ENCODE results near the gene VSIG8. TPM values are rescaled to one million over a fixed set of nuclear protein-coding genes. Genes with fewer than 3 reads are reported as not detected.

The VSIG8 gene
- total RNA-seq, 1 experiment from 2014 or later, result not detected

DNA sequence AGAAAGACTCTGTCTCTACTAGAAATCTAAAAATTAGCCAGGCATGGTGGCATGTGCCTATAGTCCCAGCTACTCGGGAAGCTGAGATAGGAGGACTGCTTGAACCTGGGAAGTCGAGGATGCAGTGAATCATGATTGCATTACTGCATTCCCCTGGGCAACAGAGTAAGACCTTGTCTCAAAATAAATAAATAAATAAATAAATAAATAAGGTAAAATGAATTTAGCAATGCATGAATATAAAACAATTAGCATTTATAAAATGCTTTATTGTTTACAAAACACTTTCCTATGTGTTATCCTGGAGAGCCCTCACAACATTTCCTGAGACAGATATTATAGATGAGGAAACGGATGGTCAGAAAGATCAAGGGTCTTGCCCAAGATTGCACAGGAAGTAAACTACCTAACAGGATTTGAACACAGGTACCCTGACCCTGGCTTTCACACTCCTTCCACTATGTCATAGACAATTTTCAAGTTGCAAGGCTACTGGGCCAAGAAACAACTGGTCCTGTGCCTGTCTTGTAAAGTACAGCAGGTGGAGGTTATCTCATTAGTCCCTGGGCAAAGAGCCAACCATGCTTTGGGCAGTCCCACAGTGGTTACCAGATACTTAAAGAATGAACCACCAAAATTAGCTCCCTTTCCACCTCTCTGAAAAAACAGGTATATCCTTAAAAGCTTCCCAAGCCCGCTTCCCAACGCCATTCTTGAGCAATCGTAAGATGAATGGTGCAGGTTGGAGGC, 15.4 kb upstream of the VSIG8 start (continued):
- TF ChIP-seq, protein P1, sequence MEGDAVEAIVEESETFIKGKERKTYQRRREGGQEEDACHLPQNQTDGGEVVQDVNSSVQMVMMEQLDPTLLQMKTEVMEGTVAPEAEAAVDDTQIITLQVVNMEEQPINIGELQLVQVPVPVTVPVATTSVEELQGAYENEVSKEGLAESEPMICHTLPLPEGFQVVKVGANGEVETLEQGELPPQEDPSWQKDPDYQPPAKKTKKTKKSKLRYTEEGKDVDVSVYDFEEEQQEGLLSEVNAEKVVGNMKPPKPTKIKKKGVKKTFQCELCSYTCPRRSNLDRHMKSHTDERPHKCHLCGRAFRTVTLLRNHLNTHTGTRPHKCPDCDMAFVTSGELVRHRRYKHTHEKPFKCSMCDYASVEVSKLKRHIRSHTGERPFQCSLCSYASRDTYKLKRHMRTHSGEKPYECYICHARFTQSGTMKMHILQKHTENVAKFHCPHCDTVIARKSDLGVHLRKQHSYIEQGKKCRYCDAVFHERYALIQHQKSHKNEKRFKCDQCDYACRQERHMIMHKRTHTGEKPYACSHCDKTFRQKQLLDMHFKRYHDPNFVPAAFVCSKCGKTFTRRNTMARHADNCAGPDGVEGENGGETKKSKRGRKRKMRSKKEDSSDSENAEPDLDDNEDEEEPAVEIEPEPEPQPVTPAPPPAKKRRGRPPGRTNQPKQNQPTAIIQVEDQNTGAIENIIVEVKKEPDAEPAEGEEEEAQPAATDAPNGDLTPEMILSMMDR (IDR thresholded peaks at IDR 0.05 in 2 of 3, conservative IDR thresholded peaks at IDR 0.05 in 1 of 3; ENCODE audit: borderline replicate concordance in 1 of 3, insufficient read depth in 1 of 3, low read depth in 2 of 3, low read length in 2 of 3), result no peak
- TF ChIP-seq ELF1 (IDR thresholded peaks at IDR 0.05; ENCODE audit: borderline replicate concordance, low read depth), result no peak
- TF ChIP-seq SP1 (IDR thresholded peaks at IDR 0.05; ENCODE audit: low read depth), result no peak
- TF ChIP-seq, protein P2, sequence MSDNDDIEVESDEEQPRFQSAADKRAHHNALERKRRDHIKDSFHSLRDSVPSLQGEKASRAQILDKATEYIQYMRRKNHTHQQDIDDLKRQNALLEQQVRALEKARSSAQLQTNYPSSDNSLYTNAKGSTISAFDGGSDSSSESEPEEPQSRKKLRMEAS (IDR thresholded peaks at IDR 0.05), result no peak

DNA sequence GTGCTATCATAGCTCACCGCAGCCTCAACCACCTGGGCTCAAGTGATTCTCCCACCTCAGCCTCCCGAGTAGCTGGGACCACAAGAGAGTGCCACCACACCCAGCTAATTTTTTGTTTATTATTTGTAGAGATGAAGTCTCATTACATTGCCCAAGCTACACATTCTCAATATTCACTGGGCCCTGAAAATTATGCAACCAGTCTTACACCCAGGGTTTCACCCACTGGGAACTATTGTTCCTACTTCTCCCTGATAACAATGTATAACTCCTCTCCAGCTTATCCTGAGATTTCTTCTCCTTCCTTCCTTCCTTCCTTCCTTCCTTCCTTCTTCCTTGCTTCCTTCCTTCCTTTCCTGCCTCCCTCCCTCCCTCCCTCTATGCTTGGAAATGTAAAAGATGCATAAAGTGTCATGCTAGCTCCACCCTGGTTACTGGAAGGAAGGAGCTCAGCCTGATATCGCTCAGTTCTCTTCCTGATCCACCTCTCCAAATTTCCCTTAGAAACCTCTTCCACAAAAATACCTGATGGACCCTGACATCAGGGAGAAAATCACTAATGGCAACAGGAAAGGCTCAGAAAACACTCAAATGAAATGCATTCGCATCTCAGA, 11.2 kb upstream of the VSIG8 start:
- no peak for DNase-seq (ENCODE audit: low read depth, low spot score)
- H3K9me3 ChIP-seq (ENCODE audit: control insufficient read depth in 1 of 2, insufficient read depth in 1 of 2, low read depth in 1 of 2, low read length in 2 of 2), result no peaks in the 10 kb centered on the region
- H3K79me2 ChIP-seq (ENCODE audit: insufficient read depth, low read length), result no peaks in the 10 kb centered on the region
- H3K27me3 ChIP-seq (ENCODE audit: insufficient read depth, low read length), result no peaks in the 10 kb centered on the region
- no peak overlapping the region for H3K4me3 ChIP-seq (replicated peaks in 1 of 2; ENCODE audit: low read depth in 1 of 2, low read length in 2 of 2)
- peaks cover 14 to 29% of the 10 kb centered on the region in 2 experiments for H3K4me1 ChIP-seq (ENCODE audit: control insufficient read depth in 1 of 2, insufficient read depth in 2 of 2, low read length in 2 of 2)
- no peaks in the 10 kb centered on the region for H3K36me3 ChIP-seq (ENCODE audit: control insufficient read depth in 1 of 2, insufficient read depth in 2 of 2, low read length in 2 of 2)
- H3K9me2 ChIP-seq (ENCODE audit: insufficient read depth), result no peaks in the 10 kb centered on the region
- no TSS peak for BruUV-seq (replicated peaks)
- H3K9ac ChIP-seq (ENCODE audit: low read length), result no peak overlapping the region
- POLR2A ChIA-PET, result no interaction called here
- RAD21 ChIA-PET (ENCODE audit: low non-redundant PET in 1 of 2, low total read pairs in 2 of 2, uncharacterized antibody in 2 of 2, unreplicated experiment in 2 of 2), result no interaction called here
- H4K20me1 ChIP-seq (ENCODE audit: insufficient read depth), result no peaks in the 10 kb centered on the region
- no peak overlapping the region for H2AFZ ChIP-seq (ENCODE audit: low read depth, low read length, poor library complexity, severe bottlenecking)
- TF ChIP-seq ELF1 (IDR thresholded peaks at IDR 0.05; ENCODE audit: borderline replicate concordance, low read depth), result no peak
- no peak for TF ChIP-seq ZFX (IDR thresholded peaks at IDR 0.05)
- TF ChIP-seq, protein P2 (IDR thresholded peaks at IDR 0.05), result no peak
- TF ChIP-seq FOSL1 (IDR thresholded peaks at IDR 0.05; ENCODE audit: low read depth), result no peak
- no peak for TF ChIP-seq CEBPB (IDR thresholded peaks at IDR 0.05; ENCODE audit: low read depth)
- no peak for TF ChIP-seq TCF7L2 (IDR thresholded peaks at IDR 0.05; ENCODE audit: borderline replicate concordance, extremely low read depth, insufficient read depth, insufficient read length)
- TF ChIP-seq JUND (IDR thresholded peaks at IDR 0.05), result no peak
- TF ChIP-seq EZH2 (IDR thresholded peaks at IDR 0.05), result no peak
- CTCF ChIA-PET, result interaction anchor here (1.6 to 1.9 kb wide), 2 partner anchors 76 to 134 kb away, joined by 5 to 10 read pairs; no protein-coding TSS in a partner anchor
- no peak overlapping the region for H3K4me2 ChIP-seq (ENCODE audit: low read length)
- no peak for ATAC-seq
- H3K27ac ChIP-seq (ENCODE audit: low read depth, low read length), result no peak overlapping the region
- intact Hi-C loops (cut with micrococcal nuclease), result no loop called here
